ENCODE measurements around the gene HIVEP3.

HIVEP3 gene

DNA sequence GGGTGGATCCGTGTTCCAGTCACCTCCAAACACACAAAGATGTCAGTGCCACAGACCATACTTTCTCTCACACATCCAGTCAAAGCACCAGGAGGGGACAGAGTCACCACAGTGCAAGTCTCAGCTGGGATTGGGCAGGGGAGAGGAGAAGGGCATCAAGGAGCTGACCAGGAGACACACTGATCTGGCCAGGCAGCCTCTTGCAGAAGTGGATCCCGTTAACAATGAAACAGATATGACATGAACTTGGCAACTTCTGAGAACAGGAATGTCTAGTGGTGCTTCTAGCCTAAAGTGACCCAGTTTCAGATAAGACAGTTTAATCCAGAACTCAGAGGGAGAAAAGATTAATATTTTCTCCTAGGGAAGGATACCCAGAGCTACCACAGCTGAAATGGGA lies 71.0 kb downstream of the HIVEP3 start:
- no peaks in the 10 kb centered on the region for H3F3A ChIP-seq (ENCODE audit: insufficient read depth, low read length)
- no peaks in the 10 kb centered on the region for H3K9me2 ChIP-seq (replicated peaks; ENCODE audit: insufficient read depth, low read length)
- no peak overlapping the region for H2AFZ ChIP-seq (ENCODE audit: low read length)
- no peaks in the 10 kb centered on the region for H3K36me3 ChIP-seq (replicated peaks; ENCODE audit: insufficient read depth, low read length)
- no peak overlapping the region for H3K4me3 ChIP-seq (ENCODE audit: low read length)
- H3K9ac ChIP-seq (ENCODE audit: low read length): no peak overlapping the region
- no peaks in the 10 kb centered on the region for H3K9me3 ChIP-seq (replicated peaks; ENCODE audit: insufficient read depth, low read length)
- H3K4me1 ChIP-seq (ENCODE audit: low read length): no peaks in the 10 kb centered on the region
- no peak for TF ChIP-seq EZH2 (optimal IDR thresholded peaks at IDR 0.05; ENCODE audit: low read depth, low read length)
- TF ChIP-seq EZH2phosphoT487 (IDR thresholded peaks at IDR 0.05; ENCODE audit: low read length): no peak
- TF ChIP-seq CTCF (IDR thresholded peaks at IDR 0.05; ENCODE audit: low read length): no peak
- H4K20me1 ChIP-seq (ENCODE audit: insufficient read depth, low read length): no peaks in the 10 kb centered on the region
- H3K4me2 ChIP-seq (ENCODE audit: low read depth, low read length): no peak overlapping the region
- no peak for DNase-seq
- no peak overlapping the region for H3K27ac ChIP-seq (ENCODE audit: low read length)
- H3K27me3 ChIP-seq (replicated peaks; ENCODE audit: insufficient read depth, low read length): no peaks in the 10 kb centered on the region
- H3K79me2 ChIP-seq (ENCODE audit: low read length): no peaks in the 10 kb centered on the region

GRCh38 chr1:41846625-41847405 lies 71.9 kb downstream of the HIVEP3 start:
- no peaks in the 10 kb centered on the region for H3K4me1 ChIP-seq (ENCODE audit: low read length)
- no peaks in the 10 kb centered on the region for H4K20me1 ChIP-seq (ENCODE audit: insufficient read depth, low read length)
- H3K4me2 ChIP-seq (ENCODE audit: low read depth, low read length): no peak overlapping the region
- H3K9me2 ChIP-seq (replicated peaks; ENCODE audit: insufficient read depth, low read length): no peaks in the 10 kb centered on the region
- no peak overlapping the region for H3K27ac ChIP-seq (ENCODE audit: low read length)
- H3K27me3 ChIP-seq (replicated peaks; ENCODE audit: insufficient read depth, low read length): no peaks in the 10 kb centered on the region
- no peak for DNase-seq
- H2AFZ ChIP-seq (ENCODE audit: low read length): no peak overlapping the region
- H3F3A ChIP-seq (ENCODE audit: insufficient read depth, low read length): no peaks in the 10 kb centered on the region
- no peaks in the 10 kb centered on the region for H3K79me2 ChIP-seq (ENCODE audit: low read length)
- TF ChIP-seq EZH2phosphoT487 (IDR thresholded peaks at IDR 0.05; ENCODE audit: low read length) (no peak), EZH2 (optimal IDR thresholded peaks at IDR 0.05; ENCODE audit: low read depth, low read length) (no peak), CTCF (IDR thresholded peaks at IDR 0.05; ENCODE audit: low read length) (no peak)
- no peak overlapping the region for H3K4me3 ChIP-seq (ENCODE audit: low read length)
- no peak overlapping the region for H3K9ac ChIP-seq (ENCODE audit: low read length)
- no peaks in the 10 kb centered on the region for H3K36me3 ChIP-seq (replicated peaks; ENCODE audit: insufficient read depth, low read length)
- H3K9me3 ChIP-seq (replicated peaks; ENCODE audit: insufficient read depth, low read length): no peaks in the 10 kb centered on the region

GRCh38 chr1:41844781-41845272 lies 73.9 kb downstream of the HIVEP3 start:
- Histone ChIP-seq H3K4me2 (ENCODE audit: low read depth, low read length) (no peak overlapping the region), H2AFZ (ENCODE audit: low read length) (no peak overlapping the region), H3K27me3 (replicated peaks; ENCODE audit: insufficient read depth, low read length) (no peaks in the 10 kb centered on the region), H3K27ac (ENCODE audit: low read length) (no peak overlapping the region), H3K36me3 (replicated peaks; ENCODE audit: insufficient read depth, low read length) (no peaks in the 10 kb centered on the region), H3K9me2 (replicated peaks; ENCODE audit: insufficient read depth, low read length) (no peaks in the 10 kb centered on the region), H3K4me3 (ENCODE audit: low read length) (no peak overlapping the region), H3K4me1 (ENCODE audit: low read length) (no peaks in the 10 kb centered on the region), H3K79me2 (ENCODE audit: low read length) (no peaks in the 10 kb centered on the region), H4K20me1 (ENCODE audit: insufficient read depth, low read length) (no peaks in the 10 kb centered on the region), H3K9ac (ENCODE audit: low read length) (no peak overlapping the region), H3K9me3 (replicated peaks; ENCODE audit: insufficient read depth, low read length) (no peaks in the 10 kb centered on the region), H3F3A (ENCODE audit: insufficient read depth, low read length) (no peaks in the 10 kb centered on the region)
- TF ChIP-seq CTCF (IDR thresholded peaks at IDR 0.05; ENCODE audit: low read length) (no peak), EZH2 (optimal IDR thresholded peaks at IDR 0.05; ENCODE audit: low read depth, low read length) (no peak)
- DNase-seq: no peak
